Spleen (tissue), 11 donors: ENCODE results near the gene PTTG1. TPM values are rescaled to one million over a fixed set of nuclear protein-coding genes. Genes with fewer than 3 reads are reported as not detected.

Source experiments
- DNase-seq: peaks from one replicate; pipeline ENCODE4 v3.0.0-alpha.2; 2020
- H3K27ac ChIP-seq, 8 donors: fragments of 200-600 bp; sonication (generic) in 7 of 8; 1 replicate in 4 of 8; 2 replicates in 4 of 8; pipeline versions ENCODE4 v1.5.0 to v1.8.0; 2016 to 2021; ENCODE audit warnings: inconsistent platforms in 4 of 8, mild to moderate bottlenecking in 4 of 8, moderate library complexity in 1 of 8
- H3K27me3 ChIP-seq, 7 donors: fragments of 200-600 bp; sonication (generic) in 6 of 7; replicated peaks in 1 of 7; 1 replicate in 4 of 7; 2 replicates in 3 of 7; pipeline versions ENCODE4 v1.5.0 to v1.8.0; 2016 to 2021; ENCODE audit warnings: inconsistent platforms in 3 of 7, mild to moderate bottlenecking in 1 of 7
- H3K36me3 ChIP-seq, 6 donors: fragments of 200-600 bp; sonication (generic) in 5 of 6; 1 replicate in 4 of 6; 2 replicates in 2 of 6; pipeline versions ENCODE4 v1.5.0 to v1.8.0; 2016 to 2021; ENCODE audit warnings: inconsistent platforms in 2 of 6
- H3K4me1 ChIP-seq, 6 donors: fragments of 200-600 bp; sonication (generic) in 5 of 6; 1 replicate in 3 of 6; 2 replicates in 3 of 6; pipeline versions ENCODE4 v1.5.0 to v1.8.0; 2016 to 2021; ENCODE audit warnings: inconsistent platforms in 3 of 6
- H3K4me3 ChIP-seq, 8 donors: fragments of 200-600 bp; sonication (generic) in 7 of 8; 1 replicate in 4 of 8; 2 replicates in 4 of 8; pipeline versions ENCODE4 v1.5.0 to v1.8.0; 2016 to 2021; ENCODE audit warnings: inconsistent platforms in 4 of 8, mild to moderate bottlenecking in 4 of 8, moderate library complexity in 2 of 8
- H3K9me3 ChIP-seq, 8 donors: fragments of 200-600 bp; sonication (generic) in 7 of 8; 1 replicate in 4 of 8; 2 replicates in 4 of 8; pipeline versions ENCODE4 v1.5.0 to v1.8.0; 2016 to 2021; ENCODE audit warnings: inconsistent platforms in 4 of 8
- POLR2A ChIP-seq, 3 donors: fragments of 450-650 bp; IDR thresholded peaks; one replicate each; pipeline ENCODE4 v1.5.1; 2017; ENCODE audit warnings: antibody characterized with exemption in 3 of 3, mild to moderate bottlenecking in 1 of 3
- POLR2AphosphoS5 ChIP-seq, 3 donors: sonication (generic); formaldehyde crosslinking; IDR thresholded peaks; one replicate each; pipeline ENCODE4 v1.5.1; 2017; ENCODE audit warnings: antibody characterized with exemption in 3 of 3
- WGBS, 5 donors: extraction: QIAGEN DNeasy Blood & Tissue Kit in 3 of 5; methylation state at CpG; one replicate each; pipeline versions ENCODE4 v1.1.5 to v1.1.7; 2013 to 2018; 5-methylcytosine and 5-hydroxymethylcytosine counted together
- intact Hi-C: fragments of 100-400 bp; cut with DNase I; formaldehyde crosslinking; loops from one replicate; pipeline ENCODE4 v1.15.0; 2023; ENCODE audit warnings: low total_unique reads
- polyA plus RNA-seq, 3 donors: library from polyadenylated mRNA; stranded (reverse); fragments of 200-250 nt; gene quantifications; one replicate each; pipeline ENCODE4 v1.2.1, GENCODE V29; 2013
- total RNA-seq, 7 donors: library from RNA; depleted of rRNA in 3 of 7; stranded (reverse); fragments of >200 nt in 3 of 7; fragmentation: NEBNext Ultra II Directional in 4 of 7; extraction: Animal tissue kit (Norgen Biotek cat#: 25700) in 4 of 7; gene quantifications; one replicate each; pipeline versions ENCODE4 v1.1.0 to v1.2.1, GENCODE V29; 2016 to 2021
- TF ChIP-seq, protein P1 (sequence below), 11 experiments: fragments of 200-600 bp in 7 of 11; fragments of 450-650 bp in 4 of 11; sonication (generic) in 4 of 11; IDR thresholded peaks in 8 of 11; conservative IDR thresholded peaks in 3 of 11; 1 replicate in 7 of 11; 2 replicates in 4 of 11; pipeline versions ENCODE4 v1.4.0 to v1.8.0; 2016 to 2021; ENCODE audit warnings: antibody characterized with exemption in 11 of 11, inconsistent platforms in 4 of 11, mild to moderate bottlenecking in 1 of 11
- donor health status: healthy with polysubstance abuse.
- donor health status: DM: no; HTN: no; CAD: no; lungs with moderate emphysema.
- donor health status: DM: no; HTN: no; CAD: no.
- donor health status: Bipolar disorder and iron deficiency.
- donor health status: healthy.
- donor health status: DM: no; HTN: no; CAD: no.
- donor health status: DM: yes; HTN: yes; CAD: no.

The PTTG1 gene
- total and polyA plus RNA-seq, 10 donors: 7.9 to 74.2 (median 19.6) TPM

DNA sequence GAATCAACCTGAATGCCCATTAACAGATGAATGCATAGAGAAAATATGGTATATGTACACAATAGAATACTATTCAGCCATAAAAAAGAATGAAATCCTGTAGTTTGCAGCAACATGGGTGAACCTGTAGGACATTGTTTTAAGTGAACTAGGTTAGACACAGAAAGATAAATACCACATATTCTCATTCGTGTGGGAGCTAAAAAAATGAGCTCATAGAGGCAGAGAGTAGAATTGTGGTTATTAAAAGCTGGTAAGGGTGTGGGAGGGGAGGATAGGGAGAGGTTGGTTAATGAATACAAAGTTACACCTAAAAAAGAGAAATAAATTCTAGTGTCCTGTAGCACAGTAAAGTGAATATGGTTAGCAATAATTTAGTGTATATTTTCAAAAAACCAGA is 23.5 kb downstream of the PTTG1 start:
- H3K36me3 ChIP-seq: no peaks in the 10 kb centered on the region
- no peaks in the 10 kb centered on the region for H3K9me3 ChIP-seq
- no peak overlapping the region for H3K27ac ChIP-seq
- DNase-seq: no peak
- intact Hi-C loops: no loop called here
- peaks cover 0 to 9% (median 0%) of the 10 kb centered on the region in 6 donors for H3K4me1 ChIP-seq
- no peak overlapping the region for H3K4me3 ChIP-seq
- H3K27me3 ChIP-seq: no peaks in the 10 kb centered on the region
- TF ChIP-seq POLR2A (IDR thresholded peaks at IDR 0.05): no peak
- no peak for TF ChIP-seq POLR2AphosphoS5 (IDR thresholded peaks at IDR 0.05)
- TF ChIP-seq, protein P1, sequence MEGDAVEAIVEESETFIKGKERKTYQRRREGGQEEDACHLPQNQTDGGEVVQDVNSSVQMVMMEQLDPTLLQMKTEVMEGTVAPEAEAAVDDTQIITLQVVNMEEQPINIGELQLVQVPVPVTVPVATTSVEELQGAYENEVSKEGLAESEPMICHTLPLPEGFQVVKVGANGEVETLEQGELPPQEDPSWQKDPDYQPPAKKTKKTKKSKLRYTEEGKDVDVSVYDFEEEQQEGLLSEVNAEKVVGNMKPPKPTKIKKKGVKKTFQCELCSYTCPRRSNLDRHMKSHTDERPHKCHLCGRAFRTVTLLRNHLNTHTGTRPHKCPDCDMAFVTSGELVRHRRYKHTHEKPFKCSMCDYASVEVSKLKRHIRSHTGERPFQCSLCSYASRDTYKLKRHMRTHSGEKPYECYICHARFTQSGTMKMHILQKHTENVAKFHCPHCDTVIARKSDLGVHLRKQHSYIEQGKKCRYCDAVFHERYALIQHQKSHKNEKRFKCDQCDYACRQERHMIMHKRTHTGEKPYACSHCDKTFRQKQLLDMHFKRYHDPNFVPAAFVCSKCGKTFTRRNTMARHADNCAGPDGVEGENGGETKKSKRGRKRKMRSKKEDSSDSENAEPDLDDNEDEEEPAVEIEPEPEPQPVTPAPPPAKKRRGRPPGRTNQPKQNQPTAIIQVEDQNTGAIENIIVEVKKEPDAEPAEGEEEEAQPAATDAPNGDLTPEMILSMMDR (IDR thresholded peaks at IDR 0.05 in 8 of 11, conservative IDR thresholded peaks at IDR 0.05 in 3 of 11): no peak
- 62 to 90% (median 79%) methylated on average over 1 of the region's 1 CpG for WGBS, 5 donors

DNA sequence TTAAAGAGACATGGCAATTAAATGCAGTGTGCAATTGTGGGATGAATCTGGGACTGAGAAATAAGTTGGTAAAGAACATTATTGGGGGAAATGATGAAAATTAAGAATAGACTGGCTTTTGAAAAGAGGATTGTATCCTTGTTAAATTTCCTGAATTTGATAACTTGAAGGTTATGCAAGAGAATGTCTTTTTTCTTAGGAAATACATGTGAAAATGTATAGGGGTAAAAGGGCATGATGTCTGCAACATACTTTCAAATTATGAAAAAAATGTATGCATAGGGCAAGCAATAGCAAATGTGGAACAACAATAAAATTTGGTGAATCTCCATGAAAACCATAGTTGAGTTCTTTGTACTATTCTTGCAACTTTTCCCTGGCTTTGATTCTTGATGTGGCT is 24.1 kb downstream of the PTTG1 start:
- peaks cover 0 to 9% (median 0%) of the 10 kb centered on the region in 6 donors for H3K4me1 ChIP-seq
- H3K36me3 ChIP-seq: no peaks in the 10 kb centered on the region
- no peak for DNase-seq
- H3K9me3 ChIP-seq: no peaks in the 10 kb centered on the region
- H3K27ac ChIP-seq: no peak overlapping the region
- H3K4me3 ChIP-seq: no peak overlapping the region
- intact Hi-C loops: no loop called here
- no peaks in the 10 kb centered on the region for H3K27me3 ChIP-seq
- TF ChIP-seq, protein P1 (IDR thresholded peaks at IDR 0.05 in 8 of 11, conservative IDR thresholded peaks at IDR 0.05 in 3 of 11): no peak
- no peak for TF ChIP-seq POLR2A (IDR thresholded peaks at IDR 0.05)

DNA sequence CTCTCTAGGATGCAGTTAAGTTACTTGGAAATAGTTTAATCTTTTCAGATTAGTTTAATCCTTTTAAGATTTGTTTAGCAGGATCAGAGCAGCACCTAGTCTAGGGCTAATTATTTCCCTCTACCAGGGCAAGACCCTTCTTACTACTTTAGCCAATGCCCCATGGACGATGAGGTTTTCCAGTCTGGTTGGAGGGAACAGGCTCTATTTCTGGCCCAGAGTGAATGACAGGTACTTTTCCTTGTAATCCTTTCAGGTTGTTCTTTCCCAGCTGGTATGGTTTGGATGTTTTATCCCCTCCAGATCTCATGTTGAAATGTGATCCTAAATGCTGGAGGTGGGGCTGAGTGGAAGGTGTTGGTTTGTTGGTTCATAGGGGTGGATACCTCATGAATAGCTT is 27.2 kb downstream of the PTTG1 start:
- Histone ChIP-seq H3K4me3 (no peak overlapping the region), H3K4me1 (no peaks in the 10 kb centered on the region), H3K27me3 (no peaks in the 10 kb centered on the region), H3K36me3 (no peaks in the 10 kb centered on the region), H3K27ac (no peak overlapping the region), H3K9me3 (no peaks in the 10 kb centered on the region)
- no peak for TF ChIP-seq POLR2AphosphoS5 (IDR thresholded peaks at IDR 0.05)
- TF ChIP-seq POLR2A (IDR thresholded peaks at IDR 0.05): no peak
- TF ChIP-seq, protein P1 (IDR thresholded peaks at IDR 0.05 in 8 of 11, conservative IDR thresholded peaks at IDR 0.05 in 3 of 11): no peak
- intact Hi-C loops: no loop called here
- no peak for DNase-seq
- 76 to 100% (median 93%) methylated on average over 1 of the region's 1 CpG for WGBS, 5 donors

DNA sequence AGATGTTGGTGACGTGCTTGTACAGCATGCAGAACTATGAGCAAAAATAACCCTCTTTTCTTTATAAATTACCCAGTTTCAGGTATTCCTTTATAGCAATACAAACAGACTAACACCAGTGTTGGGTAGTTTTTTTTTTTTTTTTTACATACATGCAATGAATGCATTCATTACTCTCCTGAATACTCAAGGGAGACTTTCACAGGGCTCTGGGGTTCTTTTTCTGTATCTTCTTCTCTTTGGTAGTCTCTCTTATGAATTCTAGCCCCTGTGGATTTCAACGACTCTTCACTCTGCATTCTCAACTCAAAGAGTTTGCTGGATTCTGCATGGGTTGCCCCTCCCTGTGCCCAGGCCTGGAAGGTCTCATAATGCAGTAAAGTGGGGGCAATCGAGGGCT is 27.8 kb downstream of the PTTG1 start:
- WGBS, 5 donors: 89 to 94% (median 91%) methylated on average over 3 of the region's 3 CpGs
- H3K36me3 ChIP-seq: no peaks in the 10 kb centered on the region

More for the DNA sequence above, 27.8 kb downstream of the PTTG1 start:
- Histone ChIP-seq H3K9me3 (no peaks in the 10 kb centered on the region), H3K27me3 (no peaks in the 10 kb centered on the region), H3K4me3 (no peak overlapping the region), H3K4me1 (no peaks in the 10 kb centered on the region), H3K27ac (no peak overlapping the region)
- TF ChIP-seq, protein P1 (IDR thresholded peaks at IDR 0.05 in 8 of 11, conservative IDR thresholded peaks at IDR 0.05 in 3 of 11): no peak
- TF ChIP-seq POLR2A (IDR thresholded peaks at IDR 0.05): no peak
- no peak for TF ChIP-seq POLR2AphosphoS5 (IDR thresholded peaks at IDR 0.05)
- intact Hi-C loops: no loop called here
- DNase-seq: no peak
